SU-DHL-6 (cell line): Measurements from ENCODE around the gene SUPT3H.

ENCODE experiments used
- H2AFZ ChIP-seq: fragments of 200-600 bp; sonication (generic); 2 replicates; pipeline ENCODE4 v1.6.1; 2014; ENCODE audit warnings: low read depth, mild to moderate bottlenecking, moderate library complexity, mixed read lengths, antibody characterized with exemption, low read length; ENCODE audit not compliant: severe bottlenecking
- H3F3A ChIP-seq: fragments of 200-600 bp; shearing (Covaris generic); 2 replicates; pipeline ENCODE4 v1.6.0; 2016; ENCODE audit warnings: antibody characterized with exemption, mild to moderate bottlenecking; ENCODE audit not compliant: insufficient read depth
- H3K27ac ChIP-seq: fragments of 200-600 bp; sonication (generic); 2 replicates; pipeline ENCODE4 v1.5.1; 2016; ENCODE audit warnings: low read depth, mild to moderate bottlenecking, low read length, moderate library complexity, mixed read lengths
- H3K27me3 ChIP-seq: fragments of 200-600 bp; sonication (generic), shearing (Covaris generic); 2 replicates; pipeline ENCODE4 v1.6.0; 2014; ENCODE audit warnings: mild to moderate bottlenecking, low read length
- H3K36me3 ChIP-seq: fragments of 200-600 bp; sonication (generic); 2 replicates; pipeline ENCODE4 v1.6.1; 2014; ENCODE audit warnings: mild to moderate bottlenecking, low read length, mixed read lengths
- H3K4me2 ChIP-seq: fragments of 300-600, 200-600 bp; shearing (Covaris generic), sonication (generic); 2 replicates; pipeline ENCODE4 v1.6.0; 2014; ENCODE audit warnings: low read length, low read depth, mild to moderate bottlenecking; ENCODE audit not compliant: poor library complexity, severe bottlenecking
- H3K4me3 ChIP-seq: fragments of 200-600 bp; sonication (generic); 2 replicates; pipeline ENCODE4 v1.5.1; 2014; ENCODE audit warnings: antibody characterized with exemption, low read length, mild to moderate bottlenecking, mixed read lengths; ENCODE audit not compliant: insufficient read depth, poor library complexity, severe bottlenecking
- H3K79me2 ChIP-seq: fragments of 200-600 bp; sonication (generic); 2 replicates; pipeline ENCODE4 v1.6.1; 2014; ENCODE audit warnings: mild to moderate bottlenecking, low read length, moderate library complexity; ENCODE audit not compliant: insufficient read depth
- H3K9ac ChIP-seq: fragments of 200-600 bp; sonication (generic); 2 replicates; pipeline ENCODE4 v1.7.0; 2014; ENCODE audit warnings: mild to moderate bottlenecking, low read length
- H3K9me2 ChIP-seq: fragments of 200-600 bp; sonication (generic); replicated peaks from 2 replicates; pipeline ENCODE4 v1.6.1; 2014; ENCODE audit warnings: low read length; ENCODE audit not compliant: insufficient read depth
- H3K9me3 ChIP-seq: fragments of 200-600 bp; sonication (generic); 2 replicates; pipeline ENCODE4 v1.6.1; 2014; ENCODE audit warnings: low read length, mixed read lengths; ENCODE audit not compliant: insufficient read depth
- H4K20me1 ChIP-seq: fragments of 200-600 bp; sonication (generic); 2 replicates; pipeline ENCODE4 v1.6.1; 2014; ENCODE audit warnings: low read depth, mild to moderate bottlenecking, antibody characterized with exemption, low read length, moderate library complexity, mixed read lengths
- CTCF ChIP-seq: fragments of 200-600 bp; sonication (generic); IDR thresholded peaks from one replicate; pipeline ENCODE4 v1.5.1; 2017; ENCODE audit warnings: antibody characterized with exemption, mild to moderate bottlenecking, low read length, moderate library complexity; ENCODE audit not compliant: insufficient read depth, poor library complexity, severe bottlenecking
- EZH2phosphoT487 ChIP-seq: fragments of 200-600 bp; sonication (generic), shearing (Covaris generic); conservative IDR thresholded peaks from 2 replicates; pipeline ENCODE4 v1.6.1; 2018; ENCODE audit warnings: mild to moderate bottlenecking, antibody characterized with exemption, low read length, moderate library complexity, mixed read lengths

Gene SUPT3H

GRCh38 chr6:45400021-45400420 is 22.3 kb upstream of the SUPT3H start:
- Histone ChIP-seq H3K79me2 (no peaks in the 10 kb centered on the region), H3K9me2 (no peaks in the 10 kb centered on the region), H3K4me3 (no peak overlapping the region), H3K36me3 (no peaks in the 10 kb centered on the region), H3K27me3 (0 out of 2 replicates have a peak, but pooled peaks cover 4% of the 10 kb centered on the region), H3K27ac (no peak overlapping the region), H3K9ac (no peak overlapping the region), H4K20me1 (no peaks in the 10 kb centered on the region), H3K9me3 (no peaks in the 10 kb centered on the region), H3F3A (no peaks in the 10 kb centered on the region), H3K4me2 (no peak overlapping the region), H2AFZ (no peak overlapping the region)
- TF ChIP-seq CTCF (no peak), EZH2phosphoT487 (no peak)

GRCh38 chr6:45398075-45398813 is 20.5 kb upstream of the SUPT3H start:
- H3K27ac ChIP-seq, result no peak overlapping the region
- no peak overlapping the region for H3K9ac ChIP-seq
- H2AFZ ChIP-seq, result no peak overlapping the region
- 0 out of 2 replicates have a peak, but pooled peaks cover 4% of the 10 kb centered on the region for H3K27me3 ChIP-seq
- TF ChIP-seq EZH2phosphoT487 (no peak), CTCF (no peak)
- H4K20me1 ChIP-seq, result no peaks in the 10 kb centered on the region
- no peaks in the 10 kb centered on the region for H3K9me2 ChIP-seq
- H3K36me3 ChIP-seq, result no peaks in the 10 kb centered on the region
- H3K4me3 ChIP-seq, result no peak overlapping the region
- H3F3A ChIP-seq, result no peaks in the 10 kb centered on the region
- no peaks in the 10 kb centered on the region for H3K9me3 ChIP-seq
- no peaks in the 10 kb centered on the region for H3K79me2 ChIP-seq
- H3K4me2 ChIP-seq, result no peak overlapping the region

GRCh38 chr6:45394586-45395095 is 16.9 kb upstream of the SUPT3H start:
- H2AFZ ChIP-seq, result no peak overlapping the region
- H3K27me3 ChIP-seq, result no peaks in the 10 kb centered on the region
- H3K9ac ChIP-seq, result no peak overlapping the region
- no peaks in the 10 kb centered on the region for H3K79me2 ChIP-seq
- no peak overlapping the region for H3K4me2 ChIP-seq
- no peaks in the 10 kb centered on the region for H3F3A ChIP-seq
- TF ChIP-seq EZH2phosphoT487, result no peak
- TF ChIP-seq CTCF, result no peak
- H3K36me3 ChIP-seq, result no peaks in the 10 kb centered on the region
- no peaks in the 10 kb centered on the region for H3K9me3 ChIP-seq
- H3K9me2 ChIP-seq, result no peaks in the 10 kb centered on the region
- no peak overlapping the region for H3K4me3 ChIP-seq
- H4K20me1 ChIP-seq, result no peaks in the 10 kb centered on the region
- H3K27ac ChIP-seq, result no peak overlapping the region
